Suppressor macrophage (primary cell): Measurements from ENCODE around the gene CHST3.
"Not testable (repeated sequence)": the region's sequence is repeated elsewhere in the genome, so short reads cannot be mapped to it uniquely, and the experiment has no call there.

Experiments
- DNase-seq, 4 experiments: peaks; one replicate each; pipeline ENCODE4 v3.0.0-alpha.2; 2020 to 2022

The CHST3 gene

DNA sequence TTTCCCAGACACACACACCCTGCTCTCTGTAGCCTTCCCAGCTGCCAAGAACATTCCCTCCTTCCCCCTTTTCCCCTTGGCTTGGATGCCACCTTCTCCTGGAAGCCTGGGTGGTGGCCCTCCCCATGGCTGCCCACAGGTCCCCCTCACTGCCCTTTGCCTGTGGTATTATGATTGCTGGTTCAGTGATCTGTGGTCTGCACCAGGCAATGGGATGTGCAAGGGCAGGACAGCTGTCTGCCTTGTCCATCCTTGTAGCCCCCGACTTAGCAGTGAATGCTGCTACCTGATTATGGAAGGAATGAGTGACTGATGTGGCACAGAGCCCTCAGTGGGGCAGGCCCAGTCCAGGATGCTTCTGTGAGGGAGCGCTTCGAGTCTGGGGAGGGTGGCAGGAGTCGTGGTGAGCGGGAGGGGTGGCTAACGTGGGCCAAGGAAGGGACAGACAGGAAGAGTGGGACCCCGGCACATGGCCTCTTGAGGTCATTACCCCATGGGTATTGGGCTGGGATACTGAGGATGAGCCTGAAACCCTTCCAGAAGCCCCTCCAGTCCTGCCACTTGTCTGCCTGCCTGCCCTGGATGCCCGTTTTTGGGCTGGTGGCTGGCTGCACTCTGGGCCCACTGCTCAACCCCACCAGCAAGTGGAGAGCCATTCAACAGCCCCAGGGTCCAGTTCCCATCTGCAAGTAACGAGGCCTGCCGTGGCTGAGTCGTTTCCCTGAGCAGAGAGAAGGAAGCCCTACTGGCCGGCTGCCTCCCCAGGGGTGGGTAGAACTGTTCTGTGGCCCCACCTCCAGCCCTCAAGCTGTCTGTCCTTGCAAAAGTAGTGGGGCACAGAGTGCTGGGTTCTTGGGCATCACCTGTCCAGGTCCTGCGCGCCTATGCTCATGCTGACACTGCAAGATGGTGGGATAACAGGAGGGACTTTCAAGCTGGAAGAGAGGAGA, 8.8 kb downstream of the CHST3 start:
- DNase-seq, result no peak

DNA sequence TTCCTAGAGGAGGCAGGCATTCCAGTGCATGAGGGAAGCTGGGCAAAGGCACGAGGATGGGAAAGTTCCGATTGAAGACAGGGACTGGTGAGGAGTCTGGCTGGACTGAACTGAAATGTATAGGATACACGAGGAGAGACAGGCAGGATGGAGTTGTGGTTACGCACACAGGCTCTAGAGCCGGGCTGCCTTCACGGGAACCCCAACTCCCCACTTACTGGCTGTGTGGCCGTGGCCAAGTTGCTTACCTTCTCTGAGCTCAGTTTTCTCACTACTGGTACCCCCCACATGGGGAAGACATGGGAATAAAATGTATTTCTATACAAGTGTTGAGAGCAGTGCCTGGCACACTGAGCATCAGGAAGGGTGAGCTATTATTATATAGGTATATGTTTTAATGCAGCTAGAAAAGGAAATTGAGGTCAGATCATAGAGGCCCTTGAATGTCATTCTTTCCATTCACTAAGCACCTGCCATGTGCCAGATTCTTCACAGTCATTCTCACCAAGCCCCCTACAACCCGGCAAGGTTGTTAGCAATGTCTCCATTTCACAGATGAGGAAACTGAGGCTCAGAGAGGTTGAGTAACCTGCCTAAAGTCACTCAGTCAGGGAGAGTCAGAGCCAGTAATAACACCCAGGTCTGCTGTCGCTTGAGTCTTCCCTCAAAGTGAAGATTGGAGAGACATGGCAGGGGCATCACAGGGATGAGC, 9.7 kb downstream of the CHST3 start:
- no peak for DNase-seq

DNA sequence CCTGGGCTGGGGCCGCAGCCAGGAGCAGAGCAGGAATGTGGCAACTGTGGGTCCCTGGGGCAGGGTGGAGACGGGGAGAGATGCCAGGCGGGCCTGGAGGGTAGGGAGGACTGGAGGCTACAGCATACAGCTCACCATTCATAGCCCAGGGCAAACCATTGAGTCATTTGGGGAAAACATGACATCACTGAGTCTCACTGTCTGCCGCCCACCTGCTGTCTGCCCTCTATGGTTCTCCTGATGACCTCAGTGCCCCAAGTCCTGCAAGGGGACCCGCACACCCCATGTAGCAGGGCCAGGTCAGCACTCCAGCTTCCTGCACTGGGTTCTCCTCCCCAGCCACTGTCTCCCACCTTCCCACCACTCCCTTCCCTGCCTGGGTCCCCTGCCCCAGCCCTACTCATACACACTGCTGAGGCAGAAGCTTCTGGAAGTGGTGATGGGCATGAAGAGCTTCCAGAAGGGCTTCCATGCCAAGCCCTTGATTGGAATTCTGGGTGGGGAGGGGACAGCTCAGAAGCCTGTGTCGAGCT, 10.4 kb downstream of the CHST3 start:
- DNase-seq, result peak; percentile 74 to 86 (median 80)

DNA sequence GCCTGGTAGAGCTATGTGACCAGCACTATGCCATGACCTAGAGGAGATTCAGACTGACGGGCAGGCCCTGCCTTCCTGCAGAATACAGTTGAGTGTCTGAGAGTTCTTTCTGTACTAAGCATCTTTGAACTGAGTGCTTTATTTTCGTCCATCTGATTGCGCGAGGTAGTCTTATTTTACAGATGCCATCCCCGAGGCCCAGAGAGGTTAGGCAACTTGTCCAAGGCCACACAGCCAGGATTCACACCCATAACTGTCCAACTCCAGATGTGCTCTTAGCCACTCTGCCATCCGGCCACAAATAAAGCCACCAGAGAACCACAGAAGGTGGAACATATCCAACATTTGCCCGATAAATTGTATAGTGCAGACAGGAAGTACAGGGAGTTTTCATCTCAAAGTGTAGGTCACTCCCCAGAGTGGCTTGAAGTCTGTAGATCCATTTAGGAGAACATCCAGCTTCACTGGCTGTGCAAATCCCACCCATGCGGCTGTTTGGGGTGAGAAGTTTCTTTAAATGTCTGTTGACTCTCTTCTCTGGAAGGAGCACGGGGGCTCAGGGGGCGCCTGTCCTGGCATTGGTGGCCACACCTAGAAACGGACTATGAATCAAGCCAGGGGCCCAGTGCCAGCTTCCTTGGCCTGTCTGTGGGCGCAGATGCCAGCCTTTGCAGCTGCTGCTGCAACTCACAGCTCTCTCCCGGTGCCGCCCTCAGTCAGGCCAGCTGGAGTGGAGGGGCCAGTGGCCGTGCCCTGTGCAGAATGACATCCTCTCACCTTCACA, 11.1 kb downstream of the CHST3 start:
- no peak for DNase-seq

DNA sequence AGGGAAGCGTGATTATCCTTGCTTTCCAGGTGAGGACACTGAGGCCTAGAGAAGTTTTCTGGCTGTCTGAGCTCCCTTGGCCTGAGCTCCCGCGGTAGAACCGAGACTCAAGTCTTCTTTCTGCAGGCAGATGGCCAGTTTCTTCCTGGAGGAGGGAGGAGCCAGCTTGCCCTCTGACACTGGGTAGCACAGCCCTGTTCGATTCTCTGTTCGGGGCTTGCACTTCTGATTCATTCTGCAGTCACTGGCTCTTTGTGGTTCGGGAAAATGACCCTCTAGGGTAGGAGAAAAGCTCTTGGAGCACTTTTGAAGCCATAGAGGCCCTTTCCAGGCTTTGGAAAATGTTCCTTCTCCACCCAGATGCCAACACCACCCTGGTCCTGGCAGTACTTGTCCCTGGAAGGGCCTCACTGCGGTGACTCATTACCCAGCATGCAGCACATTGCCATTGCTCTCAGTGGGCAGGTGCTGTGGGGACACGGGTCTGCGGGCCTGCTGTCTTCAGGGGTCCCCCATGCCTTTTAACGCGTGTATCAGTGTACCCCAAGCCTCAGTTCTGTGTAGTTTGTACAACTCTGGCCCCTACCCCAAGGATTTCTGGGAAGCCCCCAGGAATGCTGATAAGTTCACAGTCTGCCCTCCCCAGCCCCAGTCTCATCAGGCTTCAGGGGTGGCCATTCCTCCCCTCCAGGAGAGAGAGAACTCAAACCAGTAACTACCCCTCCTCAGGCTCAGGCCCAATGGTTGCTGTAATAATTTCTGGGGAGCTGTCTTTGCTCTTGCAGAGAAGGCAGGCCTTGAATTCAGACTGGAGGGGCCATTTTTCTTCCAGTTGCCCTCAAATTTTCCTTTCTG, 11.9 kb downstream of the CHST3 start:
- DNase-seq, result no peak

DNA sequence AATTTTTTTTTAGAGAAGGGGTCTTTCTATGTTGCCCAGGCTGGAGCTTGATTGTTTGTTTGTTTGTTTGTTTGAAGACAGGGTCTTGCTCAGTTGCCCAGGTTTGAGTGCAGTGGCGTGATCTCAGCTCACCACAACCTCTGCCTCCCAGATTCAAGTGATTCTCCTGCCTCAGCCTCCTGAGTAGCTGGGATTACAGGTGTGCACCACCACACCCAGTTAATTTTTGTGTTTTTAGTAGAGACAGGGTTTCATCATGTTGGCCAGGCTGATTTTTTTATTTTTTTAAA, 13.4 kb downstream of the CHST3 start:
- DNase-seq, result not testable (repeated sequence)

DNA sequence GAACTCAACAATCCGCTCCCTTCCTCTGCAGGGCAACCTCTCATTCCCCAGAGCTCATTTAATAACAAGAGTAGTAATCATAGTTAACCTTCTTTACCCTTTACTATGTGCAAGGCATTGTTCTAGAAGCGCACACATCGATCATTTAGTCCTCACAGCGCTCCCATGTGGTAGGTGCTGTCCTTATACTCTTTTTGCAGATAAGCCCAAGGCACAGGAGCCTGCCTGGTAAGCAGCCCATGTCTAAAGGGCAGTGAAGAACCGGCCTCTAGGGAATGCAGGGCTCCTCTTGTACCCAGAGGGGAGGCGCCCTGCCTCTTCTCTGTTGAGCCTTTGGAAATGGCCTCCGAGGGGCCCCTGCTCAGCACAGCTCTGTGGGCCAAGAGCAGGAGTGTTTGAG, 14.3 kb downstream of the CHST3 start:
- DNase-seq, result no peak

DNA sequence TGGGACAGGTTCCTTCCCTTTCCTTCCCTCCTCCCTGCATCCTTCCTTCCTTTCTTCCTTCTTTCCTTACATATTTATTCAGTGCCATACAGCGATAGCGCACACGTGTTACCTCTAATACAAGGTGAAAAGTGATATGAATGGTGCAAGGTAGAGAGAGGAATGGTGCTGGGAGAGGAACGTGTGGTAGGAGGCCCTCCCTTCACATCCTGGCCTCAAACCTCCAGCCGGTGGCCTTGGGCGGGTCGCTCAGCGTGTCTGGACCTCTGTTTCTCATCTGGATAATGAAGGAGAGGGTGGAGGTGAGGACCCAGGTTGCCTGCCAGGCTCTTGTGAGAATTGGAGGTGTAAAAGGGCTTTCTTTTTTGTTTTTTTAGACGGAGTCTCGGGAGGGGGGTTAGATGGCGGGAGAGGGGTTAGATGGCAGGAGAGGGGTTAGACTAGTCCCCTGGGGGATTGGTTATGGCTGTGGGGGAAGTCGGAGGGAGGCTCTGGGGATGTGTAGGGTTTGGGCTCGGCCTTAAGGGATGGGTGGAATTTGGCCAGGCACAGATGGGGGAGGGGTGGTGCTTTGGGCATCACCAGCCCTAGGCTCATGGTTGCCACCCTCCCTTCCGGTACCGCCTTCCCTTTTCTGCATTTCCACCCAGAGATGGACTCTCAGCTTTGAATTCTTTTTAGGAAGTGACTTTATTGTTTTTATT, 14.9 kb downstream of the CHST3 start:
- DNase-seq, result no peak

DNA sequence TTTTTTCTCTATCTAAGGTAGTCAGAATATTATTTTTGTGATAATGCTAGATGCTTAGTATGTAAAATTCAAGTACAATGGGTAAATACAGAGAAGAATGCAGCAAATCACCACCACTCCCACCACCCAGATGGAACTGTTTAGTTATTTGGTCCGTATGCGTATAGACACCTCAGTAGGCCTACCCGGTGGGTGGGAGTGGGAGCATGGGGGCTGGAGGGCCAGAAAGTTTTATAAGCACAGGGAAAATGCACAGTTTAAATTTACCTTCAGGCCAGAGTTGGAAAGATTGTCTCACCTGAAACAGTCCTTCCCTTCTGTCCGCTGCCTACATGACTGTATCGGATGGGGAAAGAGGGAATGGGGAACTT, 15.5 kb downstream of the CHST3 start:
- no peak for DNase-seq

DNA sequence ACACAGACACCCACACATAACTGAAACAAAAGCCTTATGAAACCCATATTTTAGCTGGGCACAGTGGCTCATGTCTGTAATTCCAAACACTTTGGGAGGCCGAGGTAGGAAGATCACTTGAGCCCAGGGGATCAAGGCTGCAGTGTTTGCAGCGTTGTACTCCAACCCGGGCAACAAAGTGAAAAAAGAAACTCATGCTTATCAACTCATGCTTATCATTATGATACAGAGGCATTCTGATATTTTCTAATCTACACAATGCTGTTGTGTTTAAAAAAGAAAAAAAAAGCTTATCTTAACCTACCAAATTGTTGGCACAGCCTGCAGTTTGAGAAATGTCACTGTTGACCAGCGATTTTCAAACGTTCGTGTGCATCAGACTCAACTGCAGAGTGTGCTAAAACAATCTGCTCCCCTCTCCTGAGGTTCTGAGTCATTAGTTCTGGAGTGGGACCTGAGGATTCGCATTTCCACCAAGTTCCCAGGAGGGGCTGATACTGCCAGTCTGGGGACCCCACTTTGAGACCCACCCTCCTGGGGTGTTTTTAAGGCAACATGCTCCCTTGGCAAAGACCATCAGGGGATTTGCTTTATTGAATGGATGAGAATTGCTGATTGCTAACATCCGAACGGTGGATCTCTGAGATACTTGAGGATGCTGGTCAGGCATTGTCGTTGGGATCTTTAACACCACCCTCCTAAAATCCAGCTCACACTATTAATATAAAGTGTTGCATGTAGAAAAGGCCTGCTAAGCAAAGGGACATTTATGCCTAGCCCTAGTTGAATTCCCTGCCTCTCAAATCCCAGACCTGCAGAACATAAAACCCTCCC, 16.2 kb downstream of the CHST3 start:
- DNase-seq, result no peak

DNA sequence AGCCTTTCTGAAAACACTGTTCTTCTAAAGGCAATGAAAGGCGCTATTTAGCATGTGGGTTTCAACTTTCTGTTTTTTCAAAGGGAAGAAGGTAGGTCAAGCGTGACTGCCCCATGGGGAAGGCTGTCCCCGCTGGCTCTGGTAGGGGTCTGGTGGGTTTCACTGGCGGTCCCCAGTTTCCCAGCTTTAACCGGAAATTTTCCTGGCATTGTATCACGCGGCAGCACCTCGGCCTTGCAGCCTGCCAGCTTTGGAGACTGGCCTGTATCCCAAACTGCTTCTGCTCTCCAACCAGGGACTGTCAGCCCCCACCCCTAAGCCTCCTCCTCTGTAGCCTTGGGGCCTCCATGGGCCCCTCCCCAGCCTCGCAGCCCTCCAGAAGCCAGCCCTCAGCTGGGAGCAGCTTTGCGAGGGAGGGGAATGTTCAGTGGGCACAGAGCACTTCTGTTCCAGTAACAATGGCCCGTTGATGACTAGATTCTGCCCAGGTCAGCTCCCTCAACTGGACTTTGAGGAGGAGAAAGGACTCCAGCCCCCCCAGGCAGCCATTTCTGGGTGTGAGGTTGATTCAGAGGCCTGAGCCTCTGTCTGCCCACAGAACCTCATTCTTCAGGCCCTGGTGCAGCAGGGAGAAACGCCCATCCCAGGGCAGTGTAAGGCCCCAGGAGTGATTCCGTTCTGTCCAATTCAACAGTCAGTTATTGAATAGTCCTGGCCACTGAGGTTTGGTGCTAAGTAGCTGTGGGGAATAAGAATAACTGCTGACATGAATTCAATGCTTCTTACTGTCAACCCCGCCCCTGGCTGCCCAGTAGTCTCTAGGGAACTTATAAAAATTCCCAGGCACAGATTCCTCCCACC, 17.1 kb downstream of the CHST3 start:
- no peak for DNase-seq

DNA sequence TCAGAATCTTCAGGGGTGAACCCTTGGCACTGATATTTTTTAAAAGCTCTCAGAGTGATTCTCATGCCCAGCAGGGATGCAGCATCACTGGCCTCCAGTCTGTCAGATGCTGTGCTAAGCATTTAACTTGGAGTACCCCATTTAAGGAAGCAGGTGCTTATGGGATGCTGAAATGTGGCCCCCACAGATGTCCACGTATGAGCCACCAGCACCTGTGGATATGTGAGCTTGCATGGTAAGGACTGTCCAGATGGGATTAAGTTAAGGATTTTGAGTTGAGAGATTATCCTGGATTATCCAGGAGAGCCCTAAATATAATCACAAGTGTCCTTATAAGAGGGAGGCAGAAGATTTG, 17.7 kb downstream of the CHST3 start:
- DNase-seq, result no peak

DNA sequence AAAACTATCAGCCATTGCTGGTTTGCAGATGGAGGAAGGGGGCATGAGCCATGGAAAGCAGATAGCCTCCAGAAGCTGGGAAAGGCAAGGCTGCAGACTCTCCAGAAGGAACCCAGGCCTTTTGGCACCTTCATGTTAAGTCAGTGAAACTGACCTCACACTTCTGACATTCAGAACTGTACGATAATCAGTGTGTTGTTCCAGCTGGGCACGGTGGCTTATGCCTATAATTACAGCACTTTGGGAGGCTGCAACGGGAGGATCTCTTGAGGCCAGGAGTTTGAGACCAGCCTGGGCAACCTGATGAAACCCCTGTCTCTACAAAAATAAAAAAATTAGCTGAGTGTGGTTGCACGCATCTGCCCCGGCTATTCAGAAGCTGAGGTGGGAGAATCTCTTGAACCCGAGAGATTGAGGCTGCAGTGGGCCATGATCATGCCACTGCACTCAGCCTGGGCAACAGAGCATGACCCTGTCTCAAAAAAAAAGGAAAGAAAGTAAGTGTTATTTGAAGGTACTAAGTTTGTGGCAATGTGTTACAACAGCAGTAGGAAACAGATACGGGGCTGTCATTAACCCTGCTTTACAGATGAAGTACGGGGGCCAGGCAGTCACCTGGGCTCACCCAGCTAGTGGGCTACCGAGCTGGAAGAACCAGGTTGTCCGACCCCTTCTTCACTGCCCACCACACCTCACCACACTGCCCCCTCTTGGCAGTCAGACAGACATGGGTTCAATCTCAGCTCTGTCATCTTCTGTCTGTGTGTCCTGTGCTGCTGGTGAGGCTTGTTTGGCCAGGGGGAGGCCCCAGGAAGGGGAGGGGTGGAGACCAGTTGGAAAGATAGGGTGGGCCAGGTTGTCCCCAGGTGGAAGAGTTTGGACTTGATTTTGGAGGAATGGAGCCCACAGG, 18.3 kb downstream of the CHST3 start:
- DNase-seq, result no peak

DNA sequence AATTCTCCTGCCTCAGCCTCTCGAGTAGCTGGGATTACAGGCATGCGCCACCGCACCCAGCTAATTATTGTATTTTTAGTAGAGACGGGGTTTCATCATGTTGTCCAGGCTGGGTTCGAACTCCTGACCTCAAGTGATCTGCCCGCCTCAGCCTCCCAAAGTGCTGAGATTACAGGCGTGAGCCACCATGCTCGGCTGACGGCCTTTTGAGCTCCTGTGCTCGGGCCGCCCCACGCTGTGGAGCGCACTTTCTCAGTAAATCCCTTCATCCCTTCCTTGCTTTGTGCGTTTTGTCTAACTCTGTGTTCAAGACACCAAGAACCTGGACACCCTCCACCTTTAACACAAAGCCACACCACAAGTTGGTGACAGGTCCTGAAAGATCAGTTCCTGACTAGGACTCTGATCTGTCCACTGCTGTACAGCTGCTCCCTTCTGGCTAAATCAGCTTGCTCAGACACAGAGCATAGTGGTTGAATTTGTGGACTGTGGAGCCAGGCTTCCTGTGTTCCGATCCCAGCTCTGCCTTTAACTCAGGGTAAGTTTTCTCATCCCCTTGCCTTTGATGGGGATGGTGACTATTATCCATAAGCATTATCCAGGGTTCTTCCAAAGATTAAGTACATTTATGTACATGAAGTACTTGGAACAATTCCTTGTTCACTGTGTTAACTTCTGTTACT, 20.1 kb downstream of the CHST3 start:
- no peak for DNase-seq

DNA sequence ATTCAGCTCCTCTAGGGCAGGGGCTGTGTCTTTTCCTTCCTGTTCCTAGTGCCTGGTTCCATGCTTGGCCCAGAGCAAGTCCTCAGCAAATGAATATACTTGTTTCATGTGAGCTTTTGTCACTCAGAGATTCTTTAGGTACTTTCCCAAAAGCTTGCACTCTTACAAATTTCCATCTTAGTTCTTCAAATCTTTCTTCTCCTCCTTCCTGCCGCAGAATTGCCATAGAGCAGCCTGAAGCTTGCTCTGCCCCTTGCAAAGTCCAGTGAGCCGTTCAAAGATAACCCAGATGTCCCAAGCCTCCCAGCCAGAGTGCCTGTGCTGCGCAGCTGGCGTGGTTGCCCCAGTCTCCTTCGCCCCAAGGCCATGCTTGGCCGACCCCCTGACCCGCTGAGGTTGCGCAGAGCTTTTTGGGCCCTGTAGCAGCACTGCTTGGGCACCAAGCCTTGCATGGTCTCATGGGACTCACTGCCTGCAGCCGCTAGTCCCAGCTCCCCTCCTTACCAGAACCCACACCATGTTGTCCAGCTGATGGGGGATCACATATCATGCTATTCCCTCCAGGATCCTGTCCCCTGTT, 20.7 kb downstream of the CHST3 start:
- peak; percentile 56 to 78 (median 70) for DNase-seq

DNA sequence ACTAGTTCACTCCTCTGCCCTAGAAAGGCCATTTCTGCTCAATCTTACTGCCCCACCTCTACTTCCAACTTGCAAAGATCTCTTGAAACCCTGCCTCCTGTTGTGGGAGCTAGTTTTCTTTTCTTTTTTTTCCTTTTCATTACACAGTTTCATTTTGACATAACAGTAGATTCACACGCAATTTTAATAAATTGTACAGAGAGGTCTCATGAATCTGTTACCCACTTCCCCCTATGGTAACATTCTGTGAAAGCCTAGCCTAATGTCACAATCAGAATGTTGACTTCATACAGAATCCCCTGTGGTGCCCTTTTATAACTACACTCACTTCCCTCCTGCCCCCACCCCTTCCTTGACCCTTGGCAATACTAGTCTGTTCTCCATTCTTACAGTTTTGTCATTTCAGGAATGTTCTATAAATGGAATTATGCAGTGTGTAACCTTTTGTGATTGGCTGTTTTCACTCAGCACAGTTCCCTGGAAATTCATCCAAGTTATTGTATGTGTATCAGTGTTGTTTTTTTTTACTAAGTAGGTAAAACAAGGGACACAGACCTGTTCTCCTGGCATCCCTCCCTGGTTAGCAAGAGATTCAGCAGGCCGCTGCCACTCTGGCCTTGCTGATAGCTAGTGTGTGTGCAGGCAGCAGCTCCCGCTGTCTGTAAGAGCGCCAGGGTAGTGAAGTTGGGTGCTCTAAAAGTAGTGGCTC, 21.5 kb downstream of the CHST3 start:
- DNase-seq, result peak; percentile 84 to 96 (median 88)

DNA sequence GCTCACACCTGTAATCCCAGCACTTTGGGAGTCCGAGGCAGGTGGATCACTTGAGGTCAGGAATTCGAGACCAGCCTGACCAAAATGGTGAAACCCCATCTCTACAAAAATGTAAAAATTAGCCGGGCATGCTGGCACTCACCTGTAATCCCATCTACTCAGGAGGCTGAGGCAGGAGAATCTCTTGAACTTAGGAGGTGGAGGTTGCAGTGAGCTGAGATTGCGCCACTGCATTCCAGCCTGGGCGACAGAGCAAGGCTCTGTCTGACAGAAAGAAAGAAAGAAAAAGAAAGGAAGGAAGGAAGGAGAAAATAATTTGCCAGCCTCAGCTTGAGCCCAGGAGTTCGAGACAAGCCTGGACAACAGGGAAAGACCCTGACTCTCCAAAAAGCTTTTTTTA, 24.7 kb downstream of the CHST3 start:
- not testable (repeated sequence) for DNase-seq
